ENCODE measurements around the gene KCNK18.
"Not testable (repeated sequence)": the region's sequence is repeated elsewhere in the genome, so short reads cannot be mapped to it uniquely, and the experiment has no call there.

KCNK18 gene

DNA sequence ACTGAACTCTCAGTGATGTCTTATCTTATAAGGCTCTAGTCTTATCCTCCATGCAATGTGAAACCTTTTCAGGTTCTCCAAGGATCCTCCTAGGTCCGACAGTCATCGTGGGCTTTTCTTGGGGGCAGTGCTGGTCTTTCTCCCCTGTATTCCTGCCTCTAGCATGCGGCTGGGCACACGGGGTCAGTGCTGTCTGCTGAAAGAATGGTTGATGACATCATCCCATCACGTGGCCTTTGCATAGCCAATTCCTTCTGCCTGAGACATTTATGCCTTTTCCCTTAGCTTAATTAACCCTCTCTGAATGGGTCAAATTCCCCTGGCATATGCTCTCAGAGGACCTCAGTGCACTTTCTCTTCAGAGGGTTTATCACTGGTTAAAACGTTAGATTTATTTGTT is 27.0 kb upstream of the KCNK18 start:
- no peak for DNase-seq (ENCODE audit: low read depth in 3 of 3)

DNA sequence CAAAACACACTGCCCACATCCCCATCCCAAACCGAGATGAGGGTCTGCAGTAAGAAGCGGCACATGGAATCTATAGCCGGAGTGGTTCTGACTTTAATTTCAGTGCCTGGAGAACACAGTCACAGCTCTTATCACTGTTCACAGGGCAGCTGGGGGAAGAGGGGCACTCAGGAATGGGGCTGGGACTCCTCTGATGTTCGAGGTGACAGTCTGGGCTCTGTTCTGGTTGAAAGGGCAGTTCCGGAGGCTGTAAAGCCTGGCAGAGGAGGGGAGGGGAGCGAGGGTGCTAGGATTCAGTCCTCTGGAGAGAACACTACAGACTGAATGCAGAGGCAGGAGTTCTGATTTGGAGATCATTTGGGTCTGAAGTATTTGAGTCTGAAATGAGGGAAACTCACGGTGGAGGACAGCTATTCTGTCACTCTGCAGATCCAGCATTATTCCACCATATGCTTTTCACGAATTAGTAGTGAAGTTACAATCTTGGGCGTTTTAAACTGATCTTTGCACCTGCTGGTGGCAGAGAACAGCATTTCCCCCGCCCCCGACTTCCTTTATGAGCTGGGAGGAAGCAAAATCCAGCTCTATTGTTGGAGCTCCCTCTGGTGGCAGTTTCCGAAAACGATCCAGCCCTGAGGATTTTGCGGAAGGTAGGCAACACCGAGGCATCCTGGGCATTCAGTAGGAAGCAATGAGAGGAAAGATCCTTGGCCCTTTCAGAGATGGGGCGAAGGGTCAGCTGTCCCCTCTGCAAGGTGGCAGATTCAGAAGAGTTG is 22.7 kb upstream of the KCNK18 start:
- DNase-seq (ENCODE audit: low read depth in 3 of 3) = peak; percentile 67 to 76 (median 76)

DNA sequence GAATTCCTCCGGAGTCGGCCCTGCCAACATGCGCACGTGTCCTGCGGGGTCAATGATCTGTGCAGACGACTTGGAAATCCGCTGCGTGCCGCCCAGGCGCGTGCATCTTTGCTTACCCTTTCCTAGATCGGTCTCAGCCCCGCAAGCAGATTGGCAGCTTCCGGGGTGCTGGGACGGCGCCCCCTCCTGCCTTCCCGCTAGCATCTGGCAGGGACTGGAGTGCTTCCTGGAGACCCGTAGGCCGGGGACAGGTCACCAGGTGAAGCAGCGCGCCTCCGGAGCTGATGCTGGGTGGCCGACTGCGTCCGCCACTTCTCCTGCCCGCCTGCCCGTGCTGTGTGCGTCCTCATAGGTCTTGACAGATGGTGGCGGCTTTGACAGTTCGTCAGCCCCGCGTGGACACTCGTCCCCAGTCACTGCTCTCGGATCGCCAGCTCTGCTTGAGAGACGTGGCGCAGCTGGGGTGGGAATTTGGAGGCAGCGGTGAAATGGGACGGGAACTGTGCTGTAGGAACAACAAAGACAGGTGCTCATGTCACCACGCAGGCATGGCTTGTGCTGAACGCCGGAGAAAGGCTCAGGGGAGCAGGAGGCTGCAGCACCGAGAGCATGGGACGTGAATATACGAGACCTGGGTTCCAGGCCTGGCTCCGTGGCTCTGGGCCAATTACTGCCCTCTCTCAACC is 21.9 kb upstream of the KCNK18 start:
- no peak for DNase-seq (ENCODE audit: low read depth in 3 of 3)

DNA sequence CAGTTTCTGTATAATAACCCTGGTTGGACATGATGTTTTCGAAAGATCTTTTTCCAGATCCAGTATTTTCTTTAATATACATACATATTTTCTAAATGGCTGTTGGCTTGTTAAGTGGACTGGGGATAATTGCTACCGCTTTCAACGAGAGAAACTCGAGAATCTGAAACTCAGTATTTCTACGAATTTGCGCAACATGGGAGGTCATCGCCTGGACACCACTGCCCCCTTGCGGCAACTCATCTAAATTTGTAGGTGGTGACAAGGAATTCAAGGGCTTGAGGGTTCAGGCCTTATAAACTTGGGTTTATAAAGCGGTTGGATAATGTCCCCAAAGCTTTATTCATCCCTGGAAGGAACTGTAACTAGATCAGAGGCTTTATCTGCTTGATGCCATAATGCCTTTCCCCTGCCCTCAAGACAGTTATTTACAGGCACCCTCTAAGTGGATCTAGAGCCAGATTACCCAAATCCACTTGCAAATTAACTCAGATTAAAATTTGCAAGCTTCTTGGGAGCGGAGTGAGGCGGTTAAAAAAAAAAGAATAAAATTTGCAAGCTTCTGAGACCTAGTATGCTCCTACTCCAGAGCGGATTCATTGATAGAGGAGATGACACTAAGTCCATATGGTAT is 21.3 kb upstream of the KCNK18 start:
- DNase-seq (ENCODE audit: low read depth in 3 of 3) = peak; percentile 59 to 62 (median 59)

DNA sequence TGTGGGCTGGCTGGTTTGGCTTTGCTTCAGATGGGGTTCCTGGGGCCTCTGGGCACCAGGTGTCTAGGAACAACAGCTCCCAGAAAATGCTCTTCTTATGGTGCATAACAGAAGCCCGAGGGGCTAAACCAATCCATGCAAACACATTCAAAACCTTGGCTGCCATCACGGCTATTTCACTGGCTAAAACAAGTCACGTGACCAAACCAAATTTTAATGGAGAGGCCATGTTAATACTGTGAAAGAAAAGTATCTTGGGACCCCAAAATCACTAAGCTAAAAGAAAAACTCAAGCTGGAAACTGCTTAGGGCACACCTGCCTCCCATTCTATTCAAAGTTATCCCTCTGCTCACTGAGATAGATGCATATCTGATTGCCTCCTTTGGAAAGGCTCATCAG is 19.1 kb upstream of the KCNK18 start:
- DNase-seq (ENCODE audit: low read depth in 3 of 3) = no peak

DNA sequence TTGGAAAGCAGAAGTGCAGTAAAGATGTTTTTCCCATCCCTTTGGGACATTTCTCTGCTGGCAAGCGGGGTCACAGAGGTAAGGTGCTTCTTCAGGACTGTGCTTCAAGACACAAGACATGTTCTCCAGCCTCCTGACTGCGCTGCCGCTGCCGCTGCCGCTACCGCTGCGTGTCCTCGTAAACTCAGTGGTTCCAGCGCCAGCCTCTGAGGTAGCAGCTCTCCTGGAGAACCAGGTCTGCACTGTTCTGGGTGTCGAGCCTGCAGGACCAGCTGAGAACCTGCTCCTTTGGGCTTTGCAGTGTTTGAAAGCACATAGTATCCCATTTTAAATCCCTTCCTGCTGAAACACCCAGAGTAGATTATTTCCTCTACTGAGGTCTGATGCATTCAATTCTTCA is 13.0 kb upstream of the KCNK18 start:
- no peak for DNase-seq (ENCODE audit: low read depth in 3 of 3)

DNA sequence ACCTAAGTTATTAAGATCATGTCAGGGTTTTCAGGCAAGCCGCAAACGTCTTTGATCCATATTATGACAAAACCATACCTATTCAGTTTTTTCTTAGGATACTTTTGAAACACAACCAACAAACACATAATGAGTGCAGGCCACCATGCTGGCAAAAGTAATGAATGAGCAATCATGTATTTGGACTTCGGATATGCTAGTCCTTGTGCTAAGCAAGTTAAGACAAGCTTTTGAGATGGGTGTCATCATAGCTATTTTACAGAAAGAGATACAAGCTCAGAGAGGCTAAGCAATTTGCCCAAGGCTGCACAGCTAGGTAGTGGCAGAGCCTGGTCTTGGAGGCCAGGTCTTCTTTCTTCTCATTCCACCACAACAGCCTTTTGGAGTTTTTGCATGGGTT is 12.5 kb upstream of the KCNK18 start:
- DNase-seq (ENCODE audit: low read depth in 3 of 3) = no peak

DNA sequence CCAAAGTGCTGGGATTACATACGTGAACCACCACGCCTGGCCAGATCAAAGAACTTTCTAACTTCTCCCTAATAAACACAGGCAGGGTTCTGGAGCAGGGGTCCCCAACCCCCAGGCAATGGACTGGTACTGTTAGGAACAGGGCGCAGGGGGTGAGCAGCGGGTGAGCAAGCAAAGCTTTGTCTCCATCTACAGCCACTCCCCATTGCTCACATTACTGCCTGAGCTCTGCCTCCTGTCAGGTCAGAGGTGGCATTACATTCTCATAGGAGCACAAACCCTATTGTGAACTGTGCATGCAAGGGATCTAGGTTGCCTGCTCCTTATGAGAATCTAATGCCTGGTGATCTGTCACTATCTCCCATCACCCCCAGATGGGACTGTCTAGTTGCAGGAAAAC is 11.5 kb upstream of the KCNK18 start:
- not testable (repeated sequence) for DNase-seq (ENCODE audit: low read depth in 3 of 3)

DNA sequence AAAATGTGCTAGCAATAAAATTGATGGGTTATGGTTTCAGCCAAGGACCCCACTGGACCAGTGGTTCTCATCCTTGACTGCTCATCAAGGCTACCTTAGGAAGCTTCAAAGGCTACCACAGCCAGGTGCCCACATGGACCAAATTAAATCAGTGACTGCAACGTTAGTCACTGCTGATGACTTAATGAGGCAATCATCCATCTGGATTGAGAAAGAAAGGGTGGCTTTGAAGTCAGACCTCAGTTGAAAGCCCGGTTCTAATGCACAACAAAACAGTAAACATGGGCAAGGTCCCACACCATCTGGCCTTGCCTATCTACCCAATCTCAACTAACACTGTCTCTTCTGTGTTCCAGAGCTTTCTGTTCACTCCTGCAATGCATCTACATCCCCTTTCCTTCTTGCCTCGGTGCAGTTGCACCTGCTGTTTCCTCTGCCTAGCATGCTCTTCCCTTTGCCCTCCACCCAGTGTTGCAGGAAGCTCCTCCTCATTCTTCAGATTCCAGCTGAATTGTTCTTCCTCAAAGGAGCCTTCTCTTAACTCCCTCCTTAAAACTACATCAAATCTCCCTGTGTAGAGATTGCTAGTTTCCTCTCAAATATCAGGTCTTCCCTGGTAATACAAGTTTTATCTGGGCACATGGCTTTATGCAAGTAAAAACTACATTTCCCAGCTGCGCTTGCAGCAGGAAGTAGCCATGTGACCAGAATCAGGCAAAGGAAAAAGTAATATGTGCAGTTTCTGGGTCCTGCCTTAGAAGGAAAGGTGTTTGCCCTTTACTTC is 10.3 kb upstream of the KCNK18 start:
- no peak for DNase-seq (ENCODE audit: low read depth in 3 of 3)

DNA sequence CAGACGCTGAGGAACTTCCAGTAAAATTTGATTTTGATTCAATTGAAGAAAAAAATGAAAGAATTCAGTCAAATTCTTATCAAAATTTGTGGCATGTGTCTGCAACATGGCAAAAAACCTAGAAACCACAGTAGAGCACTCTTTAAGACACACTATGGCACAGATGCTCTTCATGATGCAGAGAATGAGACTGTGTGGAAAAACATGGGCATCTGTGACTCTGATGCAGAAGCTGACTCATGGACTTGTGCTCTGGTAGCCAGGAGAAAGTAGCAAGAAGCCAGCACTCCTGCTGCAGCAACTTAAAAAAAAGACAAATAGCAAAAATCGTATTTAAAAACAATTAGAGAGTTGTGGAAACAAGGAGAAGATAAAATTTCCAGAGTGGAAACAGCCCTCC is 8.9 kb upstream of the KCNK18 start:
- no peak for DNase-seq (ENCODE audit: low read depth in 3 of 3)

DNA sequence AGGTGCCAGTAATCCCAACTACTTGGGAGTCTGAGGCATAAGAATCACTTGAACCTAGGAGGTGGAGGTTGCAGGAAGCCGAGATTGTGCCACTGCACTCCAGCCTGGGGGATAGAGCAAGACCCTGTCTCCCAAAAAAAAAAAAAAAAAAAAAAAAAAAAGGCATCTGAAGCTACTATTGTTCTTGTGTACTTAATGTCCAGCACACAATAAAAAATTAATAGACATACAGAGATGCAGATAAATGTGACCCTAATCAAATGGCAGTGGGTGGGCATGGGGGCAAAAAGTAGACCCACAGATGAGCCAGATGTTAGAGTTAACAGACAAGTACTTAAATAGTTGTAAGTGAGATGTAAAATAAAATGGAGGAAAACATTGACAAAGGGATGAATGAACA is 7.7 kb upstream of the KCNK18 start:
- no peak for DNase-seq (ENCODE audit: low read depth in 3 of 3)

DNA sequence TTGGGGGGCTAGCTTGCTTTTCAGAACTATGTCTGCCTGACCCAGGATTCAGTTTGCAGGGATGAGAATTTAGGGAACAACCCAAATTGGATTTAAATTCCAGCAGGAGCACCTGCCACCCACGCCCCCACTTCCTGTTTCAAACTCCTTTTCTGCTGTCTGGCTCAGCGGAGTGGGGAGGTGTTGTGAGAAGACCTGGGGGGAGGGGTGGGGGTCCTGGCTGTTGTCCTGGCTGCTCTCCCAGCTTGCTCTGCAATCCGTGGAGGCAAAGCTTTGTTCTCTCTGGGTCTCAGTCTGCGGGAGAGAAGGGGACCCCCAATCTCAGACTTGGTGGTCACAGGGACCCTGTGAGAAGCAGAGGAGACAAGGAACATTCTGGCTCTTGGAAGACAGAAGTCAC is 799 bp downstream of the KCNK18 start:
- no peak for DNase-seq (ENCODE audit: low read depth in 3 of 3)

DNA sequence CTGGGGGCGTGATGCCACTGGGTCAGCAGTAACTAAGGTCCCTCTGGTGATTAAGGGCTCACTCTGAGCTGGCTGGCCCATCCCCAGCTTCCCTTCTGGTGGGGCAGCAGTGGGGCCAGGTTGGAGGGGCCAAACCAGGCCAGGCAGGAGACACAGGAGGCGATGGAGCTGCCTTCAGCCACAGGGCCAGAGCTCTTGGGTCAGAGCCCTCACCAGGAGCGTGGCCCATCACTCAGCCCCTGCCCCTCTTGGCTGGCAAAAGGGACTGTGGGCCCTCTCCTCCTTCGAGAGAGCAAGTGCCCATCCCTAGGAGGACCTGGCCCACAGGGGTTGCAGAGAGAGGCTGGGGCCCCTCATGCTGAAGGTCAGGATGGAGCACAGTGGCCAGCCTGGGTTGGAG is 4.5 kb downstream of the KCNK18 start:
- no peak for DNase-seq (ENCODE audit: low read depth in 3 of 3)

DNA sequence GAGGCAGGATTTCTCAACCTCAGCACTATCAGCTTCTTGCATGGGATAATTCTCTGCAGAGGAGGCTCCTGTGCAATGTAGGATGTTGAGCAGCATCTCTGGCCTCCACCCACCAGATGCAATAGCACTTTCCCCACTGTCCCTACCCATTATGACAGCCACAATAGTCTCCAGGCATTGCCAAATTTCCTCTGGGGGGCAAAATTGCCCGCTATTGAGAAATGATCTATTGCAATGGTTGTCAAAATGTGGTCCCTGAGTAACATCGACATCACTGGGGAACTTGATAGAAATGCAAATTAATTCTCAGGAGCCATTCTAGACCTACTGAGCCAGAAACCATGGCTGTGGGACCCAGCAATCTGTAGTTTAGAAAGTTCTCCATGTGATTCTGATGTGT is 7.0 kb downstream of the KCNK18 start:
- no peak for DNase-seq (ENCODE audit: low read depth in 3 of 3)

DNA sequence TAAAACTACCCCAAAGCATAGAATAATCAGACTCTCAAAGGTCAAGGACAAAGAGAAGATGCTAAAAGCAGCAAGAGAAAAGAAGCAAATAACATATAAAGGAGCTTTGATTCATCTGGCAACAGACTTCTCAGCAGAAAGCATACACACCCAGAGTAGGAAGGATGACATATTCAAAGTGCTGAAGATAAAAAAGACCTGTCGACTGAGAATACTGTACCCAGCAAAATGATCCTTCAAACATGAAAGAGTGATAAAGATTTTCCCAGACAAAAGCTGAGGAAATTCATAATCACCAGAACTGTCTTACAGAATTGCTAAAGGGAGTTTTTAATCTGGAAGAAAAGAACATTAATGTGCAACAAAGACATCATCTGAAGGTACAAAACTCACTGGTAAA is 14.9 kb downstream of the KCNK18 start:
- DNase-seq (ENCODE audit: low read depth in 3 of 3) = no peak

DNA sequence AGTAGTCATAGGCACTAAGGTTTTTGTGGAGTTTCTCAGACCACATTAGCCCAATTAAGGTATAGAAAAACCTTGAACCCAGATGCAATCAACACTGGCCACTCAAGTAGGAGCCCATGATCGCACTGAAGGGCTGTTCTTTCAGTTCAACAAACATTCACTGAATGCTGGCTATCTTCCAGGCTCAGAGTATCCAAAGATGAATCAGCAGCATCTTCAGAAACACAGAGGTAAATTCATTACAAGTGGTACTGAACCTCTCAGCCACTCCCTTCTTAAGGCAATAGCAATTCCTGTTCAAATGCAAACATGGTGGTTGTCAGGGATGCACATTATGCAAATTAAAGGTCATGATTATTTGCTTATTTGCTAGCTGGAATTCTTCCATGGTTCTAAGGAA is 17.1 kb downstream of the KCNK18 start:
- no peak for DNase-seq (ENCODE audit: low read depth in 3 of 3)

DNA sequence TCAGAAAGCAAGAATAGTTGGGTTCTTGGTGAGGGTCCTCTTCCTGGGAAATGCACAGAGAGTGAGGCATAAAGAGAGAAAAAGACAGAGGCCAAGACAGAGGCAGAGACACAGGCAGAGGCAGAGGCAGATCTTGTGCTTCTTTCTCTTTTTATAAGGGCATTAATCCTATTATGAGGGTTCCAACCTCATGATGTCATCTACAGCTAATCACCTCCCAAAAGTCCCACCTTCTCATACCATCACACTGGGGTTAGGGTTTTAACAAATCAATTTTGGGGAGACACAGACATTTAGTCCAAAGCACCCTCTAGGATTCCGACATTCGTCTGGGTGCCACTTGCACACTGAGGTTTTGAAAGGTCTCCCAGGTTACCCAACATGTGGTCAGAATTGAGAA is 17.8 kb downstream of the KCNK18 start:
- no peak for DNase-seq (ENCODE audit: low read depth in 3 of 3)

DNA sequence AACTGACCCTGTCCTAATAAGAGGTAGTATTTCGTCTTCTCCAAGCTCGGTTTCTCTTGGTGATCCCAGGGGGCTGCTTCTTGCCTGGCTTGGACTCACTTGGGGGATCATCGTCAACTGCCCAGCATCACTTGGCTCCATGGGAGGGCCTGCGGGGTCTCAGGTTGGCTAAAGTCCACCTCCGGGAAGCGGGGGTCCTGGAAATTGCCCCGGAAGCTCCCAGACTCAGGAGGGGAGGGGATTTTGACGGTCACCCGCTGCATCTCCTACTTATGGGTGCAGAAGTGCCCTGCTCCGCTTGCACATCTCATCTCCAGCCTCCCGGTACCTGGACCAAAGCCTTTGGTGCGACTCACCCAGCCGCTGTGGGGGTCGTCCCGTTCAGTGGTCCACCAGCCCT is 18.7 kb downstream of the KCNK18 start:
- DNase-seq (ENCODE audit: low read depth in 3 of 3) = no peak

DNA sequence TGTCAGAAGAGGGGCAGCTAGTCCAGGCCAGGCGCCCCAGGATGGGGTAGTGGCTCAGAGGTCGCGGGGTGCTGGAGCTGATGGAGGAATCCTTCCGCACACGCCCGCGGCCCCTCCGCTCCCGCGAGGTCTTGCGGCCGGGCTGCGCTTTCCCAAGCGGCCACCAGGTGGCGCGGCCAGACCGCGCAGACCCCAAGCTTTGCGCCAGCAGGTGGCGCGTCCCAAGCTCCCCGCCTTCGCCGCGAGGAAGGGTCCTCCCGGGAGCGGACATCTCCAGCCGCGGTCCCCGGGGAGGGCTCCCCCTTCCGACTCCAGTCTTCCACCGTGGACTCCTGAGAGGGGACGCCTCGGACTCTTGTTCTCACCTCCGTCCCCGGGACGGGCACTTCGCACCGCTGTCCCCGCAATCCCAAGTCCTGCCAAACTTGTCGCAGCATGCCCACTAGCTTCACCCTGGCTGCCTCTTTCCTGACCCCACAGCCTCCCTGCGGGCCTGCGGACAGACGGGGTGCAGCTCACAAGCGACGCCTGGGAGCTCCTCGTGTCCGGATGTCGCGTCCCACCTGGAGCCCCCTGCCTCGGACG is 19.4 kb downstream of the KCNK18 start:
- DNase-seq (ENCODE audit: low read depth in 3 of 3) = peak; percentile 28 to 54 (median 50)

DNA sequence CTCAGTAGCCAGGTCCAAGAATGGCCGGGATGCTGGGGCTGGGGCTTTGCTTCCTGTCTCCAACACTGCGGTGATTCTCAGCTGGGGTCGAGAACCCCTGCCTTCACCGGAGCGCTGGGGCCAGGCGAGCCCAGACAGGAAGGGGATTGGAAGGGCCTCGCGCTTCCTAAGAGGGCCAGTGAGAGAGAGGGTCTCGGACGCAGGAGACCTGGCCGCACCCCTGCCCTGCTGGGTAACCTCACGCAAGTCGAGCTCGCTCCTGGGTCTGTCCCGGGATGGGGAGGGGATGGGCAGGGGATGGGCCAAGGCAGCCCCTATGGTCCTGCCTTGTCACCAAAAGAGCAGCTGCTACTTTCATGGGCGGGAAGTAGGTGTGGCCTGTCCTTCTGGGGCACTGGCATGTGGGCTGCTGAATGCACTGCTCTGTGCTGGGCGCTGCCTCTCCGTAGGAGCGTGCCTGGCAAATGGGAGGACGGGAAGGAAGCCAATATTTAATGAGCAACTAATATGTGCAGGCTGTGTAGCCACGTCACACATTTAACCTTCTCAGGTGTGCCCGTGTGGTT is 20.0 kb downstream of the KCNK18 start:
- peak in 1 of 3 experiments; percentile 1 for DNase-seq (ENCODE audit: low read depth in 3 of 3)

DNA sequence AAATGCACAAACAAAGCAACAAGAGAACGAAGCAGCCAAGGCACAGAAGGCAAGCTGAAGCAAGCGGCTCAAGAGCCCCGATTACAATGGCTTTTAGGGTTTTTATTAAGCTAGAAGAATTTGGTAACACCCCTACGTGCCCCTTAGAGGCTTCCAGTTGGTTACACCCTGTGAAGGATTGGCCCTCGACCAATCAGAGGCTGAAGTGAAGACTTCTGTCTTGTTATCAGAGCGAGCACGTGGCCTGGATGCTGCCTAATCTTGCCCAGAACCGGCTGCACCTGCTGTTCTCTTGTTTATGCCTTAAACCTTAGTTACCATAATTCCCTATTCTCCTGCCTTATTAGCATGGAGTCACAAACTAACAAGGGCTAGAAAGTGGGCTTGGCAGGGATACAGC is 21.4 kb downstream of the KCNK18 start:
- DNase-seq (ENCODE audit: low read depth in 3 of 3) = no peak
